Activated CD4-positive, CD25-positive, alpha-beta regulatory T cell (primary cell): ENCODE results near the gene GPATCH4.
A peak's percentile ranks its signal among the peaks of the same experiment; 100 is the strongest.
"Not testable (repeated sequence)": the region's sequence is repeated elsewhere in the genome, so short reads cannot be mapped to it uniquely, and the experiment has no call there.

Experiments
- DNase-seq, 4 experiments: peaks; one replicate each; lab custom pipeline; 2025; lab: John Stamatoyannopoulos, UW

GPATCH4 gene

GRCh38 chr1:156601122-156601830 lies at the start of gene GPATCH4:
Gene GPATCH4, minus strand, starts transcription at chr1:156601479.
- peak; percentile 24 to 61 (median 46) for DNase-seq

DNA sequence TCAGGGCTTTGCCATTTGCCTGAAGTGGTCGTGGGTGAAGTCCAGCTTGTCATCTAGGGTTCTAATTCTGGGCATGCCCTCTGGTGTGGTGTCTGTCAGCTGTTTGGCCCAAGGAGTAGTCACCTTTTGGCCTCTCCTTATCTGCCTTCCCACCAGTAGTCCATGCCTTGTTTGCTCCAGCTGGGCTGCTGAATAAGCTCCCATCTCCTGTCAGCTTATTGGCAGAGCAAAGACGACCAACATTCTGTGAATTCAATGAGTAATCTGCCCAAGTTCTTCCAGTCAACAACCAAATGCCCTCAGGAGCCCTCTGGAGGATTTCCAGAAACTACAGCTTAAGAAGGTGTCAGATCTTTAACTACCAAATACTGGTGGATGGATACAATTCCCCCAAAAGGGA lies 47.7 kb upstream of the GPATCH4 start:
- no peak for DNase-seq

GRCh38 chr1:156648496-156648895 lies 47.2 kb upstream of the GPATCH4 start:
- DNase-seq, result no peak

DNA sequence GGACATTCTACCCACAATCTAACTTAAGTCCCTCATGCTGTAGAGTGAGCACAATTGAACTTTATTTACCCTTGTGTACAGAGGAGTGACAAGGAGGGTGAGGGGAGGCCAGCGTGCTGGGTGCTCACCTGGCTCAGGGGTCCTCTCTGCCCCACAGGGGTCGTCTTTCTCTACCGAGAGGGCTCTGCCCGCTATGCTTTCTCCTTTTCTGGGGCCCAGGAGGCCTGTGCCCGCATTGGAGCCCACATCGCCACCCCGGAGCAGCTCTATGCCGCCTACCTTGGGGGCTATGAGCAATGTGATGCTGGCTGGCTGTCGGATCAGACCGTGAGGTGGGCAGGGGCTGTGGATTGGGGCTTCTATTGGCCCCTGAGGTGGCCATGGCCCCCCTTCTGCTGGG lies 46.1 kb upstream of the GPATCH4 start:
- DNase-seq, result no peak

- DNase-seq, result no peak
Measured at GRCh38 chr1:156646738-156647211, 45.5 kb upstream of the GPATCH4 start.

GRCh38 chr1:156645666-156646065 lies 44.4 kb upstream of the GPATCH4 start:
- no peak for DNase-seq

- DNase-seq, result no peak
Measured at GRCh38 chr1:156645056-156645455, 43.8 kb upstream of the GPATCH4 start.

- no peak for DNase-seq
Measured at GRCh38 chr1:156644640-156645039, 43.4 kb upstream of the GPATCH4 start.

DNA sequence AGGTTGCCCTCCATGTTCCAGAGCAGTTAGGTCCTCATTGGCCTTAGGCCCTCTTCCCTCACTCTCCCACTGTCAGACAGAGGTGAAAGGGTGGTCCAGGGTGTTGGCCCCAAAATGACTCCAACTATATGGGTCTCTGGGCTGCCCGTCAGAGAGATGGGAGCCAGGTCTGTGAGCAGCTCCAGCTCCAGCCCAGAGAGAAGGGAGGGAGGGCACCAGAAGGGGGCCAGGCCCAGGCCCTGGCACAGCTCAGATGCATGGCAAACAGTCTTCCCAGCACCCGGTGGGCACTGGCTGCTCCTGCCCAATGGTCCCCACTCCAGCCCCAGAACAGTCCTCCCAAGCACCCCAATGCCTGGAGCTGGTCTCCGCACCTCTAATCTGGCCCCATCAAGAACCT lies 42.9 kb upstream of the GPATCH4 start:
- DNase-seq, result no peak

GRCh38 chr1:156643778-156644092 lies 42.5 kb upstream of the GPATCH4 start:
- DNase-seq, result no peak

GRCh38 chr1:156643049-156643777 lies 41.9 kb upstream of the GPATCH4 start:
- DNase-seq, result no peak

DNA sequence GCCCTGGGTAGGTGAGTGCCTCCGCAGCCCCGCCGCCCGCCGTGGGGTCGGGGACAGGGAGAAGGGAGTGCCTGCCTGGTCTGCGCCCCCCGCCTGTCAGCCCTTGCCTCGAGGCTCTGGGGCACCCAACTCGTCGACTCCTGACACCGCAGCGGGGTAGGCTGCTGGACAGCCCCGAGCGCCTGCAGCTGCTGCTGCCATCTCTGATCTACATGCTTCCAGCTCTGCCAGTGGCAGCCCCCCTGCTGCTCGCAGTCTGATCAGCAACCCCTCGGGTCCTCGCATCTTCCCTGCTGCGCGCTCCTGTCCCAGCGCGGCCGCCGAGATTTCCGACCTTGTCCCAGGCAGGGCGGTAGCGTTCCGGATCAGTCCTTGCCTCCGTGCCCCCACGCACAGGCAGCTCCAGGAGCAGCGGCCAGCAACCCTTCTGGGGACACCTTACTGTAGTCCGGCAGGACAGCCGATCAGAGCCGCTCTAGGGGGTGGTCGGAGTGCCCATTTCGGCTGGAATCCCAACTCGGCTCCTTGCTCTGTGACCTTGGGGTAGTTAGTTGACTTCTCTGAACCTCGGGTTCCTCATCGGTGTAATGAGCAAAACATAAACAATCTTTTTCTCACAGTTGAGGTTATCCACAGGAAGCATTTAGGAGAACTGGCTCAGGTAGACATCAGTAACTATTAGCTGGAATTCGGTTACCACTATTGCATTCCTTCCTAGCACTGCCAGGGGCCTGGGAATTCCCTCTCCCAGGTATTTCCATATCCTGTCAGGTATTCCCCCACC lies 41.2 kb upstream of the GPATCH4 start:
- no peak for DNase-seq

DNA sequence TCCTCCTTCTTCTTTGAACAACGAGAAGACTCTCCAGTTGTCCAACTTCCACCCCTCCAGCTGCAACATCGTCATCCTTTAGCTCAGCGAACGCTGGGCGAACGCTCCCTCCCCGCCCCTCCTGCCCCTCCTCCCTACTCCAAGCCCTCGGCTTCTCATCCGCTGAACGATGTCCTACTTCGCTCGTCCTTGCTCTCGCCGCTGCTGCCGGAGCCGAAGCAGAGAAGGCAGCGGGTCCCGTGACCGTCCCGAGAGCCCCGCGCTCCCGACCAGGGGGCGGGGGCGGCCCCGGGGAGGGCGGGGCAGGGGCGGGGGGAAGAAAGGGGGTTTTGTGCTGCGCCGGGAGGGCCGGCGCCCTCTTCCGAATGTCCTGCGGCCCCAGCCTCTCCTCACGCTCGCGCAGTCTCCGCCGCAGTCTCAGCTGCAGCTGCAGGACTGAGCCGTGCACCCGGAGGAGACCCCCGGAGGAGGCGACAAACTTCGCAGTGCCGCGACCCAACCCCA lies 40.5 kb upstream of the GPATCH4 start, which contains the start of gene BCAN:
BCAN (plus strand) TSS at position 357 of the 504 bp plus-strand sequence. CDS start 3,938 bp downstream, outside the sequence.
- DNase-seq, result no peak

- DNase-seq, result no peak
Measured at GRCh38 chr1:156640842-156641706, 39.8 kb upstream of the GPATCH4 start.

- DNase-seq, result no peak
Measured at GRCh38 chr1:156639601-156640101, 38.4 kb upstream of the GPATCH4 start.

- no peak for DNase-seq
Measured at GRCh38 chr1:156638189-156638985, 37.1 kb upstream of the GPATCH4 start.

- no peak for DNase-seq
Measured at GRCh38 chr1:156632355-156632754, 31.1 kb upstream of the GPATCH4 start.

GRCh38 chr1:156631152-156631551 lies 29.9 kb upstream of the GPATCH4 start:
- not testable (repeated sequence) for DNase-seq

- no peak for DNase-seq
Measured at GRCh38 chr1:156629823-156630449, 28.7 kb upstream of the GPATCH4 start.

GRCh38 chr1:156627313-156627880 lies 26.1 kb upstream of the GPATCH4 start:
- DNase-seq, result no peak
